HEK293 (cell line): ENCODE data around the gene NIPAL1.

Experiments
- CTCF ChIP-seq: fragments of 450-650 bp; formaldehyde crosslinking; IDR thresholded peaks from 2 replicates; pipeline ENCODE4 v1.5.1; 2016; ENCODE audit warnings: missing biosample characterization, missing genetic modification characterization
- GLIS2 ChIP-seq: fragments of 450-650 bp; formaldehyde crosslinking; IDR thresholded peaks from 2 replicates; pipeline ENCODE4 v1.5.1; 2016; ENCODE audit warnings: missing biosample characterization, missing genetic modification characterization
- SP2 ChIP-seq: fragments of 450-650 bp; formaldehyde crosslinking; IDR thresholded peaks from 2 replicates; pipeline ENCODE4 v1.5.1; 2016; ENCODE audit warnings: missing biosample characterization, missing genetic modification characterization
- ZNF138 ChIP-seq: fragments of 450-650 bp; formaldehyde crosslinking; IDR thresholded peaks from 2 replicates; pipeline ENCODE4 v1.5.1; 2016; ENCODE audit warnings: missing biosample characterization, missing genetic modification characterization, borderline replicate concordance
- ZNF274 ChIP-seq, 2 experiments: fragments of 200-500 bp in 1 of 2; fragments of 450-650 bp in 1 of 2; sonication (Bioruptor generic) in 1 of 2; formaldehyde crosslinking in 1 of 2; IDR thresholded peaks; 2 replicates each; pipeline versions ENCODE4 v1.5.1 to v1.6.1; 2014 to 2016; ENCODE audit warnings: borderline replicate concordance in 1 of 2, inconsistent platforms in 1 of 2, low read length in 1 of 2, missing biosample characterization in 1 of 2, missing genetic modification characterization in 1 of 2
- ZNF660 ChIP-seq: fragments of 450-650 bp; IDR thresholded peaks from 2 replicates; pipeline ENCODE4 v1.5.1; 2018; ENCODE audit warnings: missing biosample characterization, mild to moderate bottlenecking, missing genetic modification characterization
- TF ChIP-seq, protein P1 (sequence below): fragments of 450-650 bp; formaldehyde crosslinking; IDR thresholded peaks from 2 replicates; pipeline ENCODE4 v1.5.1; 2016; ENCODE audit warnings: missing biosample characterization, missing genetic modification characterization

- no peak for TF ChIP-seq CTCF (tag by site-specific recombination)
- no peak for TF ChIP-seq ZNF274 (IDR thresholded peaks at IDR 0.05; ENCODE audit: low read length)
- no peak for TF ChIP-seq ZNF274 (tag by site-specific recombination; IDR thresholded peaks at IDR 0.05; ENCODE audit: borderline replicate concordance)
- no peak for TF ChIP-seq GLIS2 (tag by site-specific recombination)
- no peak for TF ChIP-seq ZNF138 (tag by site-specific recombination)
- TF ChIP-seq ZNF660 (tag by site-specific recombination): no peak
- TF ChIP-seq, protein P1, sequence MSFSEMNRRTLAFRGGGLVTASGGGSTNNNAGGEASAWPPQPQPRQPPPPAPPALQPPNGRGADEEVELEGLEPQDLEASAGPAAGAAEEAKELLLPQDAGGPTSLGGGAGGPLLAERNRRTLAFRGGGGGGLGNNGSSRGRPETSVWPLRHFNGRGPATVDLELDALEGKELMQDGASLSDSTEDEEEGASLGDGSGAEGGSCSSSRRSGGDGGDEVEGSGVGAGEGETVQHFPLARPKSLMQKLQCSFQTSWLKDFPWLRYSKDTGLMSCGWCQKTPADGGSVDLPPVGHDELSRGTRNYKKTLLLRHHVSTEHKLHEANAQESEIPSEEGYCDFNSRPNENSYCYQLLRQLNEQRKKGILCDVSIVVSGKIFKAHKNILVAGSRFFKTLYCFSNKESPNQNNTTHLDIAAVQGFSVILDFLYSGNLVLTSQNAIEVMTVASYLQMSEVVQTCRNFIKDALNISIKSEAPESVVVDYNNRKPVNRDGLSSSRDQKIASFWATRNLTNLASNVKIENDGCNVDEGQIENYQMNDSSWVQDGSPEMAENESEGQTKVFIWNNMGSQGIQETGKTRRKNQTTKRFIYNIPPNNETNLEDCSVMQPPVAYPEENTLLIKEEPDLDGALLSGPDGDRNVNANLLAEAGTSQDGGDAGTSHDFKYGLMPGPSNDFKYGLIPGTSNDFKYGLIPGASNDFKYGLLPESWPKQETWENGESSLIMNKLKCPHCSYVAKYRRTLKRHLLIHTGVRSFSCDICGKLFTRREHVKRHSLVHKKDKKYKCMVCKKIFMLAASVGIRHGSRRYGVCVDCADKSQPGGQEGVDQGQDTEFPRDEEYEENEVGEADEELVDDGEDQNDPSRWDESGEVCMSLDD (tag by site-specific recombination): no peak
- no peak for TF ChIP-seq SP2 (tag by site-specific recombination)
Measured at GRCh38 chr4:48068182-48068581, 51.6 kb downstream of the NIPAL1 start.
